ENCODE data around the gene IMMP2L. TPM values are rescaled to one million over a fixed set of nuclear protein-coding genes. Genes with fewer than 3 reads are reported as not detected.
"Not testable (repeated sequence)": the region's sequence is repeated elsewhere in the genome, so short reads cannot be mapped to it uniquely, and the experiment has no call there.

Gene IMMP2L
- 10 to 100 TPM; 38.6 to 48.8 (median 40.6) TPM for polyA plus RNA-seq (ENCODE audit: insufficient read length in 4 of 4)

DNA sequence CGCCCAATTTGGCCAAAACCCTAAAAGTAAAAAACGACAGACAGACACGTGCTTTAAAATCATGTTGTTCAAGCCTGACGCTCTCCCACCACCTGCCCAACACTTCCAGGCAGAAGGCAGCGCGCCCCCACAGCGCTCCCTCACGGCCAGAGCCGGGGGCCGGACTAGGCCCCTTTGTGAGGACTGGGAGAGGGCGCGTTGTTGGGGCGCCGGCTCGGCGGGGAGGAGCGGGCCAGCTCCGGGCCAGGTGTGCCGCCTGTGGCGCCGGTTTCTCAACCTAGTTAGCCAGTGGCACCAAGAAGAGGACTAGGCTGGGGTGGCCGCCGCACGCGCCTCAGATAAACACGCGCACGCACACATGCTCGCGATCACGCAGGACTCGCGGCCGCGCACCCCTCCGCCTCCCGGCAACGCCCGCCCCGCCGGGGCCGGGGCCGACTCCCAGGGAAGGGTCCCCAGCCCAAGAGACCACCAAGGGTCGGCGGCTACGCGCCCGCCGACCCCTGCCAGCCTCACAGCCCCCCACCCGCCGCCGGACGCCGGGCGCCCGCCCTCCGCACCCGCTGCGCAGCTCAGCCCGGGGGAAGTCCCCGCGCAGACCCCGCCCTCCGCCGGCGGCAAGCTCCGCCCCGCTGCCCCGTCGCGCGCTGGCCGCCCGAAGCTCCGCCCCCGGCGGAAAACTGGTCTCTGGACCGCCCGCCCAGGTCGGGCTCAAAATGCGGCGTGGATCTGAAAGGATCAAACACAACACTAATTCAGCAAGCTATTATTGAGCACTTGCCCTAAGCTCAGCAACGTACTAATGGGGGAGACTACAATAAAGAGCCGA lies at the start of gene IMMP2L:
Gene IMMP2L (minus strand): TSS at position 589 of the 829 bp plus-strand sequence.
- DNase-seq (ENCODE audit: low read depth in 4 of 4, low spot score in 2 of 4): peak; percentile 73 to 82 (median 78)

DNA sequence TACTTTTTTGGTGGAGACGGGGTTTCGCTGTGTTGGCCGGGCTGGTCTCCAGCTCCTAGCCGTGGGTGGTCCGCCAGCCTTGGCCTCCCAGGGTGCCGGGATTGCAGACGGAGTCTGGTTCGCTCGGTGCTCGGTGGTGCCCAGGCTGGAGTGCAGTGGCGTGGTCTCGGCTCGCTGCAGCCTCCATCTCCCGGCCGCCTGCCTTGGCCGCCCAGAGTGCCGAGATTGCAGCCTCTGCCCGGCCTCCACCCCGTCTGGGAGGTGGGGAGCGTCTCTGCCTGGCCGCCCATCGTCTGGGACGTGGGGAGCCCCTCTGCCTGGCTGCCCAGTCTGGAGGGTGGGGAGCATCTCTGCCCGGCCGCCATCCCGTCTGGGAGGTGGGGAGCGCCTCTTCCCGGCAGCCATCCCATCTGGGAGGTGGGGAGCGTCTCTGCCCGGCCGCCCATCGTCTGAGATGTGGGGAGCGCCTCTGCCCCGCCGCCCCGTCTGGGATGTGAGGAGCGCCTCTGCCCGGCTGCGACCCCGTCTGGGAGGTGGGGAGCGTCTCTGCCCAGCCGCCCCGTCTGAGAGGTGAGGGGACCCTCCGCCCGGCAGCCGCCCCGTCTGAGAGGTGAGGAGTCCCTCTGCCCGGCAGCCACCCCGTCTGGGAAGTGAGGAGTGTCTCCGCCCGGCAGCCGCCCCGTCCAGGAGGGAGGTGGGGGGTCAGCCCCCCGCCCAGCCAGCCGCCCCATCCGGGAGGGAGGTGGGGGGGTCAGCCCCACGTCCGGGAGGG lies 47.4 kb upstream of the IMMP2L start:
- not testable (repeated sequence) for DNase-seq (ENCODE audit: low read depth in 4 of 4, low spot score in 2 of 4)

DNA sequence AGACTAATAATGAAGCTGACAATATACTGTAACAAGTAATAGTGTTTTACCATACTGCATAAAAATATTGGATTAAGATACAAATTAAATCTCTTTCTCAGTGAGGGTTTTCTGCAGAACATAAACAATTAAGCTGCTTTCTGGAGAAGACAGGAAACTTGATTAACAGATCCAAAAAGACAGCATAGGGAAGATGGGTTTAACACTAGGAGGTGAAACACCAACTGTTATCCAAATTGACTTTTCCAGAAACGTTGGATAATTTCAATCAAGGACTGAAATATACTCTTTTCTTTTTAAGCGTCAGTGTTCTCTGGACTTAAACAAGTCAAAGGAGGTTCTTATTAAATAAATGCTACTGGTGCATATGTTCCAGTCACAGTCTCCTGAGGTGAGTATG lies 45.3 kb upstream of the IMMP2L start:
- DNase-seq (ENCODE audit: low read depth in 4 of 4, low spot score in 2 of 4): no peak

DNA sequence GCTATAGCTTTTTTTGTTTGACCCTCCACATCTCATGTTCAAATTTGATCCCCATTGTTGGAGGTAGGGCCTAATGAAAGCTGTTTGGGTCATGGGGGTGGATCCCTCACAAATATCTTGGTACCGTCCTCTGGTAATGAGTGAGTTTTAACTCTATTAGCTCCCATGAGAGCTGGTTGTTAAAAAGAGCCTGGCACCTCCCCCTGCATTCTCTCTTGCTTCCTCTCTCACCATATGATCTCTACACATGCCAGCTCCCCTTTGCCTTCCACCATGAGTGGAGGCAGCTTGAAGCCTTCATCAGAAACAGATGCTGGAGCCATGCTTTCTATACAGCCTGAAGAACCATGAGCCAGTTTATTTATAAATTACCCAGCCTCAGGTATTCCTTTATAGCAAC lies 43.0 kb upstream of the IMMP2L start:
- DNase-seq (ENCODE audit: low read depth in 4 of 4, low spot score in 2 of 4): no peak

DNA sequence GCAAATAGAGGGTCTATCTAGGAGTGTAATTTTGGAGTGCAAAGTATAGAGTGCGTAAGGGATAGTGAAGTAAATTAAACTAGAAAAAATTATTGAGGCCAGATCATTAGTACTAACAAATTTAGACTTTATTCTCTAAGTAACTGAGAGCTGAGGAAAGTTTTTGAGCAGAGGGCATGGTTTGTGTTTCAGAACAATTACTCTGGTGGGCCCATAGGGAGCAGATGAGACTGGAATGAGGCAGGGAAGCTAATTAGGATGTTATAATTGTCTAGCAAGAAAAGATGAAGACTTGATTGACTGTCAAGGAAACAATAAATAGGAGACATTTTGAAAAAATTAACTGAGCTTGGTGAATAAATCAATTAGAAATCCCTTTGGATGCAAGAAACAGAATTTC lies 37.8 kb upstream of the IMMP2L start:
- DNase-seq (ENCODE audit: low read depth in 4 of 4, low spot score in 2 of 4): no peak

DNA sequence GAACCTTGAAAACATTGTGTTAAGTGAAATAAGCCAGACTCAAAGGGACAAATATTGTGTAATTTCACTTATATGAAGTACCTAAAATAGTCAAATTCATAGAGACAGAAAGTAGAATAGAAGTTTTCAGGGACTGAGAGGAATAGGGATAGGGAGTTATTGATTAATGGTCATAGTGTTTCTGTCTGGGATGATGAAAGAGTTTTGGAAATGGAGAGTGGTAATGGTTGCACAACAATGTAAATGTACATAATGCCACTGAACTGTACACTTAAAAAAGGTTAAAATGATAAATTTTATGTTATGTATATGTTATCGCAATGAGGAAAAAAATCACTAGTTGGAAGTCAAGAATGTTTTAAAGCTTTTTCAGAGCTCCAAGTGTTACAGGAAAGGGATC lies 33.5 kb upstream of the IMMP2L start:
- DNase-seq (ENCODE audit: low read depth in 4 of 4, low spot score in 2 of 4): no peak

DNA sequence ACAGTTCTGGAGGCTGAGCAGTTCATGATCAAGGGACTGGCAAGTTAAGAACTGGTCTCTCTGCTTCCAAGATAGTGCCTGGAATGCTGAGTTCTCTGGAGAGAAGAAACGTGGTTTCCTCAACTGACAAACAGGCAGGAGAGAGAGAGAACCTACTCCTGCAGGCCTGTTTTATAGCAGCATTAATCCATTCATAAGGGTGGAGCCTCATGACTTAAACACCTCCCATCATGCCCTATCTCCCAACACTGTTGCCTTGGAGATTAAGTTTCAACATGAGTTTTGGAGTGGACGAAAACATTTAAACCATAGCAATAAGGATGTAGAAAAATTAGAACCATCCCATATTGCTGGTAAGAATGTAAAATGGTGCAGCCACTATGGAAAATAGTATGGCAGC lies 32.3 kb upstream of the IMMP2L start:
- DNase-seq (ENCODE audit: low read depth in 4 of 4, low spot score in 2 of 4): no peak

DNA sequence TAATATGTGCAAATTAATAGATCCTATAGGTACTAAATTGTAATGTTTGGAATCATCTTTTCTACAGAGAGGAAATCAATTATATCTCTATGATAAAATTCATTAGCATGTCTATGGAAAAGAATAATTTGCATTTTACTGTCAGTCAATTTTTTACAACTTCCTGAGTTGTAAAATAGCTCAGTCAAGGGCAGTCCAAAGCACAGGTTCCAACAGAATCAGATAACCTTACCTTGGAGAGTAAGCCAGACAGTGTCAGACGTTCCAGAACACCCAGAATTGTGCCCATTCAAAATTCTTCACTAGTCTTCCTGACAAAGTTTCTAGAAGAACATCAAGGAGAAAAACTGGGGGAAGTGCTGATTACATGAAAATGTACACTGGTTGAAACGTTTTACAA lies 31.1 kb upstream of the IMMP2L start:
- DNase-seq (ENCODE audit: low read depth in 4 of 4, low spot score in 2 of 4): no peak

DNA sequence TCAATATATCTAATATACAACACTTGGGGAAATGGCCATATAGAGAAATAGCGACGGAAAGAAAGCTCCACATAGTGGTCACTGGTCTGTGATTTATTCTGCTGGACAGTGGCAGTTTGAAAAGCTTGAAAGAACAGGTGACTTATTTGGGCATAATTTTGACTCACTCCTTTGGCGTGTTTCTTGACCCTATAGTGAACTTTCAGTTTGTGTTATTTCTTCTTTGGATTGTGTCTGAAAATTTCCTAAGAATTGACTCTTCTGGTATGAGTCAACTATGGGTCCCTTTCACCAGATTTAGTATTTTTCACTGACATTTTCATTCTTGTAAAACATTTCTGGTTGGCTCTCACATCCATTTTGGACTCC lies 25.8 kb upstream of the IMMP2L start:
- DNase-seq (ENCODE audit: low read depth in 4 of 4, low spot score in 2 of 4): no peak

DNA sequence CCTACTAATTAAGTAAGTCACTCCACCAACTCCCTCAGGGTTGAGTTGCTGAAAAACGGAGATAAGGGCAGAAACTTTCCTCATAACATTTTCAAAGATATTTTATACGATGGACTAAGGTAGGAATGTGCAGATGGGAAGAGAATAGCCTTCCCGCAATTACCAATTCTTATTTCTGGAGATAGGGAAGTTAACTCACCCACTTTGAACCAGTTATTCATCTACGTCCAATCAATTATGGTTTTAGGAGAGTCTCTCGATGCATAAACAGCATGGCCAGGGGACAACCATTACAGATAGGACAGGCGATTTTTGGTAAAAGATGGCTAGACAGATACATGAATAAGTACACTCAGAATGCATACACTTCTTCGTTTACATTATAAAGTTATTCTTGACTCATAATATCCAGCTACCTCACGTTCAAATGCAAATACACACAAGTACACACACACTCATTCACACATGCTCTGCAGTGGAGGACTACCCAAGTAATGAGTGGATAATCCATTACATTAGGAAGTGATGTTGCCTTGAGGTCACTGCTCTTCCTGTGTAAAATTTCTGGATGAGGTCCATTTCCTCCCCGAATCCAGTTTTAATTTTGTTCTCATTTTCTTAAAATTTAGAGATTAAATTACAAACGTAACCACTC lies 25.2 kb upstream of the IMMP2L start:
- no peak for DNase-seq (ENCODE audit: low read depth in 4 of 4, low spot score in 2 of 4)

DNA sequence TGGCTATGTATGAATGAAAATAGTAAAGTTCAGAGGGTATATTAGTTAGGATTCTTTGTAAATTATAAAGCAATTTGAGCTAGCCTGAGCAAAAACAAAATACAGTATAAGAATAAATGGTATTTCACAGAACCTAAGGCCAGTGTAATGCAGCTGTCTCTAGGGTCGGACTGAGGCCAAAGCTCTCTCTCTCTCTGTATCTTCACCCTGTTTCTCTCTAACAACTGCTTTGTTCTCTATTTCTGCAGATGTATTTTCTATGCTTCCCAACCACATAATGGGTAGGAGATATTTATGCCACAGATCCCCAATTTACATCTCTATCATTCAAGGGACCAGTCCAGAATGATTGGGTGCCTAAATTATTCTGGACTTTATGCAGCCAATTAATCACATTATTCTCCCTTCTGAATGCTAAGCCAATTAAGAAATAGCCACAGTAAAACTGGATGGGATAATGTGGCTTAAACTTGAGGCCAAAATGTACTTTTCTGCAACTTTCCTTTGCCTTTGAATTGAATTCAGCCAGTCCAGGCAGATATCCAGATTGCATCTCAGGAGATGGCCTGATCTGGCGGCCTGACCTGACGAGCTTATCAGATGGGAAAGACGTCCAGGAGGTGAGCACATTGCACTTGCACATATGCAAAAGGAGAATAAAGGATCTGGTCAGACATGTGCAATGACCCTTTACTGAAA lies 24.6 kb upstream of the IMMP2L start:
- no peak for DNase-seq (ENCODE audit: low read depth in 4 of 4, low spot score in 2 of 4)

DNA sequence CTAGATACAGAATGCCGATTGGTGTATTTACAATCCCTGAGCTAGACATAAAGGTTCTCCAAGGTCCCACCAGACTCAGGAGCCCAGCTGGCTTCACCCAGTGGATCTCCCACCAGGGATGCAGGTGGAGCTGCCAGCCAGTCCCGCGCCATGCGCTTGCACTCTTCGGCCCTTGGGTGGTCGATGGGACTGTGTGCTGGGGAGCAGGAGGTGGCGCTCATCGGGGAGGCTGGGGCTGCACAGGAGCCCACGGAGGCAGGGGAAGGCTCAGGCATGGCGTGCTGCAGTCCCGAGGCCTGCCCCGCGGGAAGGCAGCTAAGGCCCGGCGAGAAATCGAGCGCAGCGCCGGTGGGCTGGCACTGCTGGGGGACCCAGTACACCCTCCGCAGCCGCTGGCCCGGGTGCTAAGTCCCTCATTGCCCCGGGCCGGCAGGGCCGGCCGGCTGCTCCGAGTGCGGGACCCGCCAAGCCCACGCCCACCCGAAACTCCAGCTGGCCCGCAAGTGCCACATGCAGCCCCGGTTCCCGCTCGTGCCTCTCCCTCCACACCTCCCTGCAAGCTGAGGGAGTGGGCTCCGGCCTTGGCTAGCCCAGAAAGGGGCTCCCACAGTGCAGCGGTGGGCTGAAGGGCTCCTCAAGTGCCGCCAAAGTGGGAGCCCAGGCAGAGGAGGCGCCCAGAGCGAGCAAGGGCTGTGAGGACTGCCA lies 19.6 kb upstream of the IMMP2L start:
- not testable (repeated sequence) for DNase-seq (ENCODE audit: low read depth in 4 of 4, low spot score in 2 of 4)

DNA sequence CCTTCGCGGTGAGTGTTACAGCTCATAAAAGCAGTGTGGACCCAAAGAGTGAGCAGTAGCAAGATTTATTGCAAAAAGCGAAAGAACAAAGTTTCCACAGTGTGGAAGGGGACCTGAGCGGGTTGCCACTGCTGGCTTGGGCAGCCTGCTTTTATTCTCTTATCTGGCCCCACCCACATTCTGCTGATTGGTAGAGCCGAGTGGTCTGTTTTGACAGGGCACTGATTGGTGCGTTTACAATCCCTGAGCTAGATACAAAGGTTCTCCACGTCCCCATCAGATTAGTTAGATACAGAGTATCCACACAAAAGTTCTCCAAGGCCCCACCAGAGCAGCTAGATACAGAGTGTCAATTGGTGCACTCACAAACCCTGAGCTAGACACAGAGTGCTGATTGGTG lies 18.9 kb upstream of the IMMP2L start:
- not testable (repeated sequence) for DNase-seq (ENCODE audit: low read depth in 4 of 4, low spot score in 2 of 4)

DNA sequence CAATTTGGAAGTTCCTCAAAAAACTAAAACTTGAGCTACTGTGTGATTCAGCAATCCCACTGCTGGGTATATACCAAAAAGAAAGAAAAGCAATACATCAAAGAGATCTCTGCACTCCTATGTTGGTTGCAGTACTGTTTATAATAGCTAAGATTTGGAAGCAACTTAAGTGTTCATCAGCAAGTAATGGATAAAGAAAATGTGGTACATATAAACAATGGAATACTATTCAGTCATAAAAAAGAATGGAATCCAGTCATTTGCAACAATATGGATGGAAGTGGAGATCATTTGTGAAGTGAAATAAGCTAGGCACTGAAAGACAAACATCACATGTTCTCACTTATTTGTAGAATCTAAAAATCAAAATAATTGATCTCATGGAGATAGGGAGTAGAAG lies 16.5 kb upstream of the IMMP2L start:
- no peak for DNase-seq (ENCODE audit: low read depth in 4 of 4, low spot score in 2 of 4)

DNA sequence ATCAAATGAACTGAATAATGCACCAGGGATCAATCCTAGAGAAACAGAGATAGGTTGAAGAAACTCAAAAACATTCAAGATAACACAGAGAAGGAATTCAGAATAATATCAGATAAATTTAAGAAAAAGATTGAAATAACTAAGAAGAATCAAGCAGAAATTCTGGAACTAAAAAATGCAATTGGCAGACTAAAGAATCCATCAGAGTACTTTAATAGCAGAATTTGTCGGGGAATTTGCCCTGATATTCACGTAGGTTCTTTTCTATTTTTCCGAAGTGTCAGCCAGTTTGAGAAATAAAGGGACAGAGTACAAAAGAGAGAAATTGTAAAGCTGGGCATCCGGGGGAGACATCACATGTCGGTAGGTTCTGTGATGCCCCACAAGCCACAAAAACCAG lies 9.4 kb upstream of the IMMP2L start:
- DNase-seq (ENCODE audit: low read depth in 4 of 4, low spot score in 2 of 4): no peak

DNA sequence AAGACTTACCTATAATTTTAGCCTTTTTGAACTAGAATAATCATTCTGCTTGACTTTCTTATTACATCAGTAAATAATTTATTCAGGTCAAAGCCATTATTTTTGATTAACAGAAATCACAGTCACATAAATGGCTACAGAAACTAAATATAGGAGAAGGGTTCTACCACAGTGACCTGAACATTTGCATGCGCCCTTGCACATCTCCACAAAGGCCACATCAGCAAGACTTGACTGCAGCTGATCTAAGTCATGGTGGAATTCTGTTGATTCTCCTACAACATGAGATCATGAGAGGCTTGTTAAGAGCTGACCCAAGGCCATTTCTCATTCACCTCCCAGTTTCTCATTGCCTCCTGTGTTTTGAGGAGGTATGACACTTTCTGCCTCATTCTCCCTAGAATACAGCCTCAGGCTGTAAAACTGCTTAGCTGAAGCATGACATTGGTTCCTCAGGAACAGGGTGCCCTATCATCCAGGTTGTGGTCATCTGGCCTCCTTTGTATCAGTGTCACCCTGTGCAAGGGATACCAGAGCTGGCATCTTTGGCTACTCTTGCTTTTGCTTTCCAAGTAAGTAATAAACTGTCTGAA lies 6.7 kb upstream of the IMMP2L start:
- DNase-seq (ENCODE audit: low read depth in 4 of 4, low spot score in 2 of 4): no peak

DNA sequence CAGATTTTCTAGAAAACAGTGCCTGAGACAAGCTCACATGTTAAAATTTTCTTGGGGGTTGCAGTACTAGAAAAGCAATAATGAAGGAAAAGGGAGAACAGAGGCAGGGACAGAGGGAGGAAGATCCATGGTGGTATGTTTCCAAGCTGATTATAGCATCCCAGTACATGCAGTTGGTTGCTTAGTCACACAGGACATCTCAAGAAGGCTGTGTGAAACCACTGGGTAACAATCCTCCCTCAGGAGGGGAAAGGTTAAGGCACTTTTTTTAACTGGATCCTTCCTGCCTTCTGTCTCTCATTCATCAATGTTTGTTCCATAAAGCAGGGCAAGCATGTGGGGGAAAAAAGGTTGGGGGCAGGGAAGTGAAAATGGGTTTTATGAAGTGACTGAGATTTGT lies 6.1 kb upstream of the IMMP2L start:
- DNase-seq (ENCODE audit: low read depth in 4 of 4, low spot score in 2 of 4): no peak

DNA sequence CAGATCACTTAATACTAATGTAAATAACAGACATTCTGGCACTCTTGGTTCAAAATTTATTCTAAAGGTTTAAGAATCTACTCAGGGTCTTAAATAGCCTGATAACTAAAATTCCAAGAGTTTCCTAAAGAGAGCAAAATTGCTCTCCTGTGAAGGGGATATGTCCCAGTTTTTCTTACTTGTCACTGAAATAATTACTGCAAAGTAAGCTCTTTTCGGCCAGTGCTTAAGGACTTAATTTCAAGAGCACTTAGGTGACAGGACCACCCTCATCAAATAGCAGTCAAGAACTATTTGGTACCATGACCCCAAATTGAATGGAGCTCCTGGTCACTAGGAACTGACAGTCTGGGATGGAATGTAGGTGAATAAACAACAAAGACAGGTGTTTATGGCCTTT lies 1.8 kb upstream of the IMMP2L start:
- no peak for DNase-seq (ENCODE audit: low read depth in 4 of 4, low spot score in 2 of 4)

DNA sequence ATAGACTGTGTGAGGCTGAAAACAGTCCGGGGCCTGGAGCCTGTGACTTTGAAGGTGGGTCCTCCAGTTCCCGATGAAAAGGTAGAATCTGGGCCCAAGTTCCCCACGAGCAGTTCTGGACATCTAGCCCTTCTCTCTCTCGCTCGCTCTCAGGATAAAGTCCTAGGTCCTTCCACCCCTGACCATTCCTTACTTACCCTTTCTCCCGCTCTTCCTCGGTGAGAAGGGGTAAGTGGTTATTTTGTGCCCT lies 713 bp downstream of the IMMP2L start:
- no peak for DNase-seq (ENCODE audit: low read depth in 4 of 4, low spot score in 2 of 4)

All from left renal cortex interstitium (tissue), 4 donors.